GM18517 (cell line): ENCODE data around the gene SAYSD1.

Experiments used
- ATAC-seq: cut with Tn5 transposase; IDR thresholded peaks from one replicate; pipeline ENCODE4 v1.9.1; 2021; ENCODE audit warnings: mild to moderate bottlenecking, moderate library complexity; ENCODE audit not compliant: unreplicated experiment

SAYSD1 gene

GRCh38 chr6:39079197-39080125 lies 35.5 kb downstream of the SAYSD1 start:
- ATAC-seq = no peak

GRCh38 chr6:39078695-39079094 lies 36.3 kb downstream of the SAYSD1 start:
- no peak for ATAC-seq

DNA sequence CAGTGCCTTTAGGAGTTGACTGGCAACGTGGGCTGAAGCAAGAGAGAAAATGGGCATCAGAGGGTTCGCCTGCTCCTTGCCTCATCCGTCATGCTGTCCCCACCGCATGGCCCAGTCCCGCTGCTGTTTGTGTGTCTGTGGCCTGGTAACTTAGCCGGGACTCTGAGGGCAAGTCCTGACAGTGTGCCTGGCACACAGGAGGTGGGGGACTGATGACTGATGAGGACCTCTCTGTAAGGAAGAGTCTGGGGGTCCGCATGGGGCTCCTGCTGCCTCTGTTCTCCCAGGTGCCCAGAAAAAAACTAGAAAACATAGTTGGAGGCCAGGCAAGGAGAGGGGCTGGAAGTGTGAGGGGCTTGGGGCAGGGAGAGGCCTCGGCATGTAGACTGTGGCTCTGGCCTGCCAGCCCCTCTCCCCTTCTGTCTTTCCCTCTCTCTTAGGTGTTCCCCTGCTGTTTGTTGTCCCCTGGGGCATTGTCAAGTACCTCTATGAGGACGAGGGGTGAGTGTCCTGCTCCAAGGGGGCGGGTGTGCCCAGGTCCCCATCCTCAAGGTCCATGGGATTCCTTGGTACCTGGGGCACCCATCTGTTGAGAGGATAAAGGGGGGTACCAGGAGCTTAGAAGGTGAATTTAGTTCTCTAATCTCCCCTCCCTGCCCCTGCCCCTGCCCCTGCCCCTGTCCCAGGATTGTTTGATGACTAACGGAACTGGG lies 36.9 kb downstream of the SAYSD1 start:
- ATAC-seq = no peak

DNA sequence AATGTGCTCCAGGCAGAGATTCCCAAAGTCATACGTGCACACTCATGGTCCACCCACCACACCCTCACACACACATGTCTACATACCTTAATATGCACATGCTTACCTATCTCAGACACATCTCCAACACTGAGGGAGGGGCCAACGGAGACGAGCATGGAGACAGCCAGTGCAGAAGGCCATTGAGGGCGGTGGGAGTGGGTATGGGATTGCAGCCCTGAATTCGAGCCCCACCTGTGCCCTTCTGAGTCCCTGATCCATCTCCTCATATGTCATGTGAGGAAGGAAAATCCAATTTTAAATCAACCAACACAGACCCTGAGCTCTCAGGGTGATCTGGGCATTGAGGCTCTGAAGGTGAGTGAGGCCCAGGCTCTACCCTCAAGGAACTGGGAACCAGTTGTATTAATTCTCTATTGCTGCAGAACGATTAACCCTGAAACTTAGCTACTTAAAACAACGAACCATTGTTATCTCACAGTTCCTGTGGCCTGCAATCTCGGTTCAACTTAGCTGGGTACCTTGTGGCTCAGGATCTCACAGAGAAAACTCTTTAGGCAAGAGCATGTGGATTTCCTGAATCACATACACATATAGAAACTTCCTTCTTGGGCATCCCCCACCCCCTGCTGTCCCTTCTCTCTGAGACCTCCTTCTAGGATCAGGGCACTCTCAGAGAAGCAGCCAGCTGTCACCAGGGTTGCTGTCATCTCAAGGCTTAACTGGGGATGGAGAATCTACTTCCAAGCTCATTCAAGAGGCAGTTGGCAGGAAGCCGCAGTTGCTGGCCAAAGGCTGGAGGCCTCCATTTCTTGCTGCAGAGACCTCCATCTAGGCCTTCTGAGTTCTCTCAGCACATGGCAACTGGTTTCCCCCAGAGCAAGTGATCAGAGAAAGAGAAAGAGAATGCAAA lies 38.1 kb downstream of the SAYSD1 start:
- no peak for ATAC-seq

- no peak for ATAC-seq
These were observed 39.0 kb downstream of the SAYSD1 start for GRCh38 chr6:39075807-39076622.

DNA sequence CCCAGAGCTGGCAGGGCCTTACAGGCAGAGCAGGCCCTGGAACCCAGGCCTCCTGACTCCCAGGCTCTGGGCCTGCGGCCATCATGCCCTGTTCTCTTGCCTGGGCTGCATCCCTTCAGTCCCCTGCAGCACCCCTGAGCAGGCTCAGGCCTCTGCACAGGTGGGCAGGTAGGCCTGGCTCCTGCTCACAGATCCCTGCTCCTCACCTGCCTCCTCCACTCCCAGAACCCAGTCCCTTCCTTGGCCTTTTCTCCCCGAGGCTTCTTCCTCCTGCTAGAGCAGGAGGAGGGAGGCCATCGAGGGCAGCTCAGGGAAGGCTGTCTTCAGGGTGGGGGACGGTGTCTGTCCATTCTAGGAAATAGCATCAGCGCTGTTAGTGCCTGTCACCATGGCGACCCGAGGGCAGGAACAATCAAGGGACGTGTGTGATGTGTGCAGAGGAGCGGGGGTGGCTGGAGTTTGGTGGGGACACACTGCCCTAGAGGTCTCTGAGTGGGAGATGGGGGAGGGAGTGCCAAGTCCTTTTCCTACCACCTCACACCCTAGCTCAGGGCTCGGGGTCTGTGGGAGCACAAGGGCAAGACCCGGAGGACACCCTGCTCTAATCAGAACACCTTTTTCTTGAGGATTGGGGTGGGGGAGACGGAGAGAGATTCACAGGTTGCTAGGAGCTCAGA lies 39.8 kb downstream of the SAYSD1 start:
- ATAC-seq = no peak

- ATAC-seq = no peak
These were observed 40.5 kb downstream of the SAYSD1 start for GRCh38 chr6:39074486-39074885.

DNA sequence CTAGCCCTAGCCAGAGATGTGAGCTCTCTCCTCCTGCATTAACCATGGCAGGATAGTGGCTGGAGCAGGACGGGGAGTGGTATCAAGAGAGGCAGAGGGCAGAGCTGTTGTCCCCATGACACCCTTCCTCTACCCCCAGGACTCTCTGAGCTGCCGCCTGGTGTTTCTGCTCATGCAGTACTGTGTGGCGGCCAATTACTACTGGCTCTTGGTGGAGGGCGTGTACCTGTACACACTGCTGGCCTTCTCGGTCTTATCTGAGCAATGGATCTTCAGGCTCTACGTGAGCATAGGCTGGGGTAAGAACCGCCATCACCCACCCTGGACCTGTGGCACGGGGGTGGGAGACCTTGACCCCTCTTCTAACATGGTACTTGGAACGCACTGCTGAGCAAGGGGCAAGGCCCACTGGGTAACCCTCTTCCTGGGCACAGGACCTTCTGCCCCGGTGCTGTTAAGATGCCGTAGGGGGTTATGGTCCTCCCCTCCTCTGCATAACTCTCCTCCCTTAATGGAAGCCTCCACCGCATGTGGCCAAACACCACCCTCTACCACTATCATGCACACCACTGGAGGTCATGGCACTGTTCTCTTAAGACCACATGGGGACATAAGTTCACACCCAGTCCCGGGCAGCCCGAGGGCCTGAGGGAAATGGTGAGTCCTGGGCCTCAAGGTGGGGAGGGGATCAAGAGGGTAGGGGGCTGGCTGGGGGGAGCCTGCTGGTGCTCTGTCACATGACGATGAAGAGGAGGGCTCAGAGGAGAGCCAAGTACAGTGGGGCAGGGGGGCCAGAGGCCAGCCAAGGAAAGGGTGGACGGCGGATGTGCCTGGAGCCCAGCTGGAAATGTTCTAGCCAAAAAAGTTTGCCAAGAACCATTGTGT lies 41.3 kb downstream of the SAYSD1 start:
- no peak for ATAC-seq

DNA sequence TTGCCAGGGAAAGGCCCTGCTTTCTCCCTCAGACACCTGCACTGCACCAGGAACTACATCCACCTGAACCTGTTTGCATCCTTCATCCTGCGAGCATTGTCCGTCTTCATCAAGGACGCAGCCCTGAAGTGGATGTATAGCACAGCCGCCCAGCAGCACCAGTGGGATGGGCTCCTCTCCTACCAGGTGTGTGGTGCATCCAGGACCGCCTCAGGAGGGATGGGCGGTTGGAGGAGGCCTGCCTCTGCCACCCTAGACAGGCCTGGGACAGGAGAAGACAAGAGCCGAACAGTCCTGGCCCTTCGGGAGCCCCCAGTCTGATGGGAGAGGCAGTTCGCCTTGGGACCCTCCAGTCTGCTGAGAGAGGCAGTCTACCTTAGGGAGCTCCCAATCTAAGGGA lies 42.2 kb downstream of the SAYSD1 start:
- no peak for ATAC-seq

- no peak for ATAC-seq
These were observed 46.6 kb downstream of the SAYSD1 start for GRCh38 chr6:39068391-39068790.

- no peak for ATAC-seq
These were observed 49.4 kb downstream of the SAYSD1 start for GRCh38 chr6:39065561-39065960.

DNA sequence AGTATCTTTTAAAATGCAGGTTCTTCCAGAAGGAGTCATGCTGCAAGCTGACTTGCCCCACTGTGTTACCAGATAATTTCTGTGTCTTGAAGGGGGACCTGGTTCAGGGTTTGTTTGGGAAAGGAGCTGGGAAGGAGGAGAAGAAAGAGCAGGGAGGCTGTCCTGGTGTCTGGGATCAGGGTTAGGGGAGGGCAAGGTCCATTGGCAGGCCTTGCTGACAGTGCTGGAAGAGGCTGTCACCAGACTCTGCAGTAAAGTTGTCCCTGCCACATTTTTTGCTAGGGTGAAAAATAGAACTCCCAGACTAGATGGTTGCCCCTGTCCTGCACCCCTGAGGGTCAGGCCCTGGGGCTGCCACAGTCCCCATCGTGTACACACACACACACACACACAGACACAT lies 51.5 kb downstream of the SAYSD1 start:
- no peak for ATAC-seq

DNA sequence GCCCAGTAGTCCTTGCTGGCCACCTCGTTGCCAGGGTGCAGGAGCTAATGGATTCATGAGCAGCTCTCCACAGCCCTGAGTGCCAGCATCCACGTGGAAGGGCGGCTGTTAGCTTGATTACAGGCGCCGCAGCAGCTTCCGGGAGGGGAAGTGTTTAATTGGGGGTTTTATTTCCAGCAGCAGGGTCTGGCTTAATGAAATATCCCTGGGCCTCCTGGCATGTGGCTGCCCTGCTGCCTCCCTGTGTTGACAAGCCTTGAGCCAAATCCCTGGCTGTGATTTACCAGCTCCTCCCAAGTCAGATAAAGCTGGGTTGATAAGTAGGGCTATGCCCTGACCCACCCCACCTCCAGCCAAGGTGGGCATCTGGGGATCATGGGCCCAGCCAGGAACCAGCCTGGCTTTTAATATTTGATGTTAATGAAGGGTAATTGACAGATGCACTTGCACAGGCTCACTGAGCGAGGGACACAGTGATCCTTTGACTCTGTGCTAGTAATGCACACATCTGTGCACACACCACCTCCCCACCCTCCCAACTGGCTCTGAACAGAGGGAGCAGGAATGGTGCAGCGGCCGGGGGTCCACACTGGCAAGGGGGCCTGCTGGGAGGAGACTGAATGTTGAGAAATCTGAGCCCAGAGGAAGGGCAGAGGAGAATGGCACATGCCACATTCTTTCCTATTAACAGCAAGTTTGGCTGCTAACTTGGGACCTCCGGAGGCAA lies 52.8 kb downstream of the SAYSD1 start:
- no peak for ATAC-seq

- ATAC-seq = no peak
These were observed 53.4 kb downstream of the SAYSD1 start for GRCh38 chr6:39061588-39061987.

DNA sequence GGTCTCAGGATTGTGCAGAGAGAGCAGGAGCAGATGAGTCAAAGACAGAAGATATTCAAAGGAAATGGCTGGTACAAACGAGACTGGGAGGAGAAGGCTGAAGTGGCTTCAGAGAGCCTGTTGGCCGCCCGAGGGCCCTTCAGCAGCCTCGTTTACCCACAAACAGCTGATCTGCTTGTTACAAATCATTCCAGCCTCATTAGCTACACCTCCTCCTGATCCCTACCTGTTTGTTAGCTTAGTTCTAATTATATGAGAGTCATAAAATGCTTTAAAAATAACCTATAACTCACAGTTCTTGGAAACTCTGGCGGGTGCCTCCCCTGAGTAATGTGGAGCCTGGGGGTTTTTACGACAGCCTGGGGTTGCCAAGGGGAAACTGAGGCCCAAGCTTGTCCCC lies 53.8 kb downstream of the SAYSD1 start:
- ATAC-seq = no peak

DNA sequence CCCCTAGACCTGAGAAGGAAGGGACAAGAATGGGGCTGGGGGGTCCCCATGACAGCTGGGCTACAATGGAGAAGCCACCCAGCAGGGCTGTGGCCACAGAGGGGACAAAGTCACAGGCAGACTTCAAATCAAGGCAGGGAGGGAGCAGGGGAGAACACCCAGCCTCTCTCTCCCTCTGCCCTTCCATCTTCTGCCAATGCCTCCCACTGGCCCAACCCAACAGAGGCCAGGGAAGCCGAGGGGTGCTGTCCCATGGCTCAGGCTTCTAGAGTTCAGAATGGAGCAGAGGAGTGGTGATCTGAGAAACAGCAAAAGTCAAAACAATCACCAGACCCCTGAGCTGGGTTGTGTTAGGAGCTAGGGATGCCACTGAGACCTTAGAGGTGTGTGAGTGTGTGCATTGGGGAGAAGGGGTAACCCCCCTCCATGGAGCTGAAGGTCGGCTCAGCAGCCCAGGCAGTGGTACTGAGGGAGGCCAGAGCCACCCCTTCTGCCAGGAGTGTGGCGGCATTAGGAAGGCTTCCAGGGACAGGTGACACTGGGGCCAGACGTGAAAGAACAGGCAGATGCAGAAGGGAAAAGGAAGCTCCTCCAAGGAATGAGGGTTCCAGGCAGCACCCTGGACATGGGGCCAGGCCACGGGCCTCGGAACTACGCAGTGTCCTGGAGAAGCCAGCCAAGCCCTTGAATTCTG lies 54.4 kb downstream of the SAYSD1 start:
- ATAC-seq = no peak

DNA sequence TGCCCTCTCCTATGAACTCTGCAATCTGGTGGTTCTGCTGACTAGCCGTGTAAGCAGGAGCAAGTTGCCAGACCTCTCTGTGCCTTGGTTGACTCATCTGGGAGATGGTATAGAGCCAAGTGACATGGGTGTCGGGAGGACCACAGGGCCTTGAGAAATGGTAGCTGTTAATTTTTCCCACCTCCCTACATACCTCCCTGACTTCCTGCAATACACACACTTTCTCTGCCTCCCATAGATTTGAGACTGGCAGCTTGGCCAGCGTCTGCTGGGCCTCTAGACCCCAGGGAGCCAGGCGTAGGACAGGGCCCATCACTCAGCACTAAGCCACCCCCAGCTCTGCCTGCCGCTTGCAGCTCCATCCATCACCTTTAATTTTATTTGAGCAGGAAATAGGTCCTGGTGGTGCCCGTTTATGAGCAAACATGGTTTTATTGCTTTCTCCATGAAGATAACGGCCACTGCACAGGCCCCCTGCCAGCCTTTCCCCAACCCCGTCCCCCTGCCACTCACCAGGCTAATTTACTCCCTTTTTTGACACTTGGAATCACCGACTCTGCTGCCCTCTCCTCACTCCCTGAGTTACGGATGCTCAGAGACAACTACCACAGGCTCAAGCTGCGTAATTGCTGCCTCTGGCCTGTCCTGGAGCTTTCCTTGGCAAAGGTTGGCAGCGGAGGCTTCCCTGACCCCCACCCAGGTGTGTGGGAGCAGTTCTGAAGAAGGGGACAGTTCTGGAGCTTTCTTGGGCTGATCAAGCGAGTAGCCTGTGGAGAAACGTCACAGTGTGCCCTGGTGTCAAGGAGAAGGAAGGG lies 55.3 kb downstream of the SAYSD1 start:
- ATAC-seq = no peak
